Neuronal stem cell (in vitro differentiated cells): ENCODE data around the gene CASP10.
"Not testable (repeated sequence)": the region's sequence is repeated elsewhere in the genome, so short reads cannot be mapped to it uniquely, and the experiment has no call there.

ENCODE experiments used
- DNase-seq: peaks from one replicate; pipeline ENCODE4 v3.0.0-alpha.2; 2013; ENCODE audit warnings: low spot score
- H2AFZ ChIP-seq: one replicate; pipeline ENCODE4 v1.6.1; 2013; ENCODE audit warnings: mild to moderate bottlenecking, low read length, inconsistent platforms
- H2AK5ac ChIP-seq: 2 replicates; pipeline ENCODE4 v1.6.1; 2013; ENCODE audit warnings: low read depth, mild to moderate bottlenecking, inconsistent platforms, low read length, moderate library complexity, mixed read lengths
- H2BK120ac ChIP-seq: 2 replicates; pipeline ENCODE4 v1.6.1; 2013; ENCODE audit warnings: low read depth, mild to moderate bottlenecking, inconsistent platforms, low read length, moderate library complexity, mixed read lengths
- H2BK12ac ChIP-seq: one replicate; pipeline ENCODE4 v1.6.1; 2013; ENCODE audit warnings: low read length, inconsistent platforms
- H2BK15ac ChIP-seq: 2 replicates; pipeline ENCODE4 v1.6.1; 2013; ENCODE audit warnings: mild to moderate bottlenecking, low read length, inconsistent platforms, mixed read lengths
- H2BK5ac ChIP-seq: one replicate; pipeline ENCODE4 v1.6.1; 2013; ENCODE audit warnings: inconsistent platforms, mild to moderate bottlenecking, low read length, moderate library complexity
- H3K14ac ChIP-seq: one replicate; pipeline ENCODE4 v1.6.1; 2013; ENCODE audit warnings: low read length, inconsistent platforms
- H3K18ac ChIP-seq: 2 replicates; pipeline ENCODE4 v1.6.1; 2013; ENCODE audit warnings: low read length, inconsistent platforms
- H3K23ac ChIP-seq: 2 replicates; pipeline ENCODE4 v1.6.1; 2013; ENCODE audit warnings: low read depth, mild to moderate bottlenecking, mixed read lengths, low read length, inconsistent platforms; ENCODE audit not compliant: poor library complexity
- H3K27ac ChIP-seq: replicated peaks from 3 replicates; pipeline ENCODE4 v1.5.1; 2013; ENCODE audit warnings: low read length, inconsistent platforms
- H3K27me3 ChIP-seq, 3 experiments: 2 replicates each; pipeline ENCODE4 v1.6.1; 2013; ENCODE audit warnings: low read length in 3 of 3, mild to moderate bottlenecking in 2 of 3, inconsistent platforms in 1 of 3, low read depth in 1 of 3, mixed read lengths in 1 of 3, moderate library complexity in 1 of 3; ENCODE audit not compliant: control insufficient read depth in 3 of 3, insufficient read depth in 3 of 3
- H3K36me3 ChIP-seq, 2 donors: replicated peaks in 1 of 2; 2 replicates each; pipeline ENCODE4 v1.6.1; 2013; ENCODE audit warnings: low read length in 2 of 2; ENCODE audit not compliant: control insufficient read depth in 2 of 2, insufficient read depth in 2 of 2
- H3K4ac ChIP-seq: 2 replicates; pipeline ENCODE4 v1.6.1; 2013; ENCODE audit warnings: inconsistent platforms, mild to moderate bottlenecking, low read length, moderate library complexity
- H3K4me1 ChIP-seq, 2 donors: 1 replicate in 1 of 2; 2 replicates in 1 of 2; pipeline ENCODE4 v1.6.1; 2013; ENCODE audit warnings: low read length in 2 of 2, low read depth in 1 of 2; ENCODE audit not compliant: control insufficient read depth in 2 of 2, insufficient read depth in 1 of 2
- H3K4me2 ChIP-seq: one replicate; pipeline ENCODE4 v1.6.1; 2013; ENCODE audit warnings: mild to moderate bottlenecking, low read length, inconsistent platforms; ENCODE audit not compliant: insufficient read depth, poor library complexity, severe bottlenecking
- H3K4me3 ChIP-seq, 2 donors: 2 replicates each; pipeline ENCODE4 v1.5.1; 2013; ENCODE audit warnings: low read length in 2 of 2, mild to moderate bottlenecking in 2 of 2, inconsistent platforms in 1 of 2, moderate library complexity in 1 of 2
- H3K79me1 ChIP-seq: one replicate; pipeline ENCODE4 v1.6.1; 2013; ENCODE audit warnings: low read depth, mild to moderate bottlenecking, inconsistent platforms, low read length, moderate library complexity
- H3K9ac ChIP-seq: one replicate; pipeline ENCODE4 v1.6.1; 2013; ENCODE audit warnings: mild to moderate bottlenecking, low read depth, low read length, inconsistent platforms; ENCODE audit not compliant: poor library complexity
- H3K9me3 ChIP-seq, 2 donors: replicated peaks in 1 of 2; 2 replicates each; pipeline versions ENCODE3 to v1.6.1; 2013; ENCODE audit warnings: low read length in 2 of 2, mild to moderate bottlenecking in 2 of 2, inconsistent platforms in 1 of 2, low read depth in 1 of 2, mixed read lengths in 1 of 2, moderate library complexity in 1 of 2; ENCODE audit not compliant: control insufficient read depth in 2 of 2, insufficient read depth in 1 of 2
- H4K8ac ChIP-seq: one replicate; pipeline ENCODE4 v1.6.1; 2013; ENCODE audit warnings: low read depth, mild to moderate bottlenecking, inconsistent platforms, low read length, moderate library complexity
- H4K91ac ChIP-seq: one replicate; pipeline ENCODE4 v1.6.1; 2013; ENCODE audit warnings: low read length, low read depth, mild to moderate bottlenecking, inconsistent platforms; ENCODE audit not compliant: poor library complexity
- WGBS, 2 donors: extraction: QIAGEN DNeasy Blood & Tissue Kit; methylation state at CpG; one replicate each; pipeline ENCODE4 v1.1.7; 2013; ENCODE audit warnings: missing lambda C conversion rate in 2 of 2, mixed read lengths in 1 of 2; ENCODE audit not compliant: insufficient read length in 2 of 2, insufficient replicate concordance in 1 of 2; ENCODE audit errors: extremely low coverage in 2 of 2; 5-methylcytosine and 5-hydroxymethylcytosine counted together

CASP10 gene

GRCh38 chr2:201149064-201149820 lies 33.7 kb upstream of the CASP10 start:
- Histone ChIP-seq H3K27me3 (no peaks in the 10 kb centered on the region), H4K91ac (no peak overlapping the region), H3K36me3 (no peaks in the 10 kb centered on the region), H4K8ac (no peak overlapping the region), H3K27ac (no peak overlapping the region), H3K23ac (no peak overlapping the region), H3K4me3 (no peak overlapping the region), H2BK15ac (no peak overlapping the region), H2BK5ac (no peak overlapping the region), H3K9ac (no peak overlapping the region), H3K79me1 (no peaks in the 10 kb centered on the region), H2BK120ac (no peak overlapping the region), H2AK5ac (no peak overlapping the region), H3K9me3 (no peaks in the 10 kb centered on the region), H3K4ac (no peak overlapping the region), H3K14ac (no peak overlapping the region), H3K4me1 (peaks cover 0 to 10% of the 10 kb centered on the region in 2 donors), H2AFZ (no peak overlapping the region), H3K18ac (no peak overlapping the region), H3K4me2 (no peak overlapping the region), H2BK12ac (no peak overlapping the region)
- DNase-seq = no peak
- WGBS, 2 donors = no CpG with 5 or more reads among the region's 2 CpGs

GRCh38 chr2:201149821-201150165 lies 33.1 kb upstream of the CASP10 start:
- H3K36me3 ChIP-seq, H2BK15ac ChIP-seq, H2BK5ac ChIP-seq, H3K9ac ChIP-seq, H3K79me1 ChIP-seq, H3K27me3 ChIP-seq, H3K4me3 ChIP-seq, H3K9me3 ChIP-seq, H4K91ac ChIP-seq, H2BK120ac ChIP-seq, H3K4ac ChIP-seq, DNase-seq, H4K8ac ChIP-seq, H2AFZ ChIP-seq, H3K14ac ChIP-seq, H3K27ac ChIP-seq, H3K18ac ChIP-seq, H3K4me2 ChIP-seq, H2AK5ac ChIP-seq, H3K23ac ChIP-seq, H2BK12ac ChIP-seq: not testable (repeated sequence)
- no CpG with 5 or more reads among the region's 8 CpGs for WGBS, 2 donors
- H3K4me1 ChIP-seq = peaks cover 0 to 10% of the 10 kb centered on the region in 2 donors

- H3K4me1 ChIP-seq = peaks cover 0 to 10% of the 10 kb centered on the region in 2 donors
- H4K8ac ChIP-seq = no peak overlapping the region
- H2BK15ac ChIP-seq = no peak overlapping the region
- no CpG with 5 or more reads among the region's 3 CpGs for whole genome bisulfite sequencing, 2 donors
- H3K27ac ChIP-seq = no peak overlapping the region
- H3K27me3 ChIP-seq = no peaks in the 10 kb centered on the region
- no peaks in the 10 kb centered on the region for H3K79me1 ChIP-seq
- H3K36me3 ChIP-seq = no peaks in the 10 kb centered on the region
- H4K91ac ChIP-seq = no peak overlapping the region
- no peak overlapping the region for H3K9ac ChIP-seq
- H2AK5ac ChIP-seq = no peak overlapping the region
- no peak overlapping the region for H2BK120ac ChIP-seq
- no peak overlapping the region for H2BK5ac ChIP-seq
- H3K4me3 ChIP-seq = no peak overlapping the region
- H2AFZ ChIP-seq = no peak overlapping the region
- DNase-seq = no peak
- no peak overlapping the region for H3K18ac ChIP-seq
- no peak overlapping the region for H3K4ac ChIP-seq
- no peak overlapping the region for H3K4me2 ChIP-seq
- H3K23ac ChIP-seq = no peak overlapping the region
- H2BK12ac ChIP-seq = no peak overlapping the region
- H3K9me3 ChIP-seq = no peaks in the 10 kb centered on the region
- H3K14ac ChIP-seq = no peak overlapping the region
These were observed 32.4 kb upstream of the CASP10 start for GRCh38 chr2:201150454-201151020.

- no CpG with 5 or more reads among the region's 8 CpGs for WGBS, 2 donors
- H3K9me3 ChIP-seq = no peaks in the 10 kb centered on the region
- no peak overlapping the region for H2BK12ac ChIP-seq
- H3K79me1 ChIP-seq = no peaks in the 10 kb centered on the region
- H2BK15ac ChIP-seq = no peak overlapping the region
- no peak overlapping the region for H3K9ac ChIP-seq
- no peak for DNase-seq
- no peak overlapping the region for H3K4ac ChIP-seq
- H4K8ac ChIP-seq = no peak overlapping the region
- no peaks in the 10 kb centered on the region for H3K27me3 ChIP-seq
- H3K4me1 ChIP-seq = peaks cover 0 to 10% of the 10 kb centered on the region in 2 donors
- H2BK120ac ChIP-seq = no peak overlapping the region
- H3K18ac ChIP-seq = no peak overlapping the region
- no peak overlapping the region for H3K27ac ChIP-seq
- no peak overlapping the region for H2AFZ ChIP-seq
- H3K23ac ChIP-seq = no peak overlapping the region
- no peak overlapping the region for H2AK5ac ChIP-seq
- no peak overlapping the region for H3K14ac ChIP-seq
- H2BK5ac ChIP-seq = no peak overlapping the region
- H3K4me3 ChIP-seq = no peak overlapping the region
- no peak overlapping the region for H4K91ac ChIP-seq
- H3K36me3 ChIP-seq = no peaks in the 10 kb centered on the region
- no peak overlapping the region for H3K4me2 ChIP-seq
These were observed 31.6 kb upstream of the CASP10 start for GRCh38 chr2:201151127-201151981.
